KG1 (cell line): ENCODE measurements around the gene TMEM117.
"Not testable (repeated sequence)": the region's sequence is repeated elsewhere in the genome, so short reads cannot be mapped to it uniquely, and the experiment has no call there.

Source experiments
- DNase-seq: peaks from one replicate; lab custom pipeline; 2025; lab: John Stamatoyannopoulos, UW

TMEM117 gene

GRCh38 chr12:44223736-44224135, 387.9 kb downstream of the TMEM117 start:
- no peak for DNase-seq

GRCh38 chr12:44224399-44225148, 388.7 kb downstream of the TMEM117 start:
- DNase-seq = no peak

GRCh38 chr12:44225149-44225510, 389.2 kb downstream of the TMEM117 start:
- DNase-seq = no peak

GRCh38 chr12:44227616-44228015, 391.7 kb downstream of the TMEM117 start:
- no peak for DNase-seq

- DNase-seq = no peak
These were observed 394.0 kb downstream of the TMEM117 start for GRCh38 chr12:44229846-44230245.

- DNase-seq = no peak
These were observed 399.8 kb downstream of the TMEM117 start for GRCh38 chr12:44235674-44236073.

GRCh38 chr12:44240186-44240585, 404.3 kb downstream of the TMEM117 start:
- DNase-seq = no peak

- no peak for DNase-seq
These were observed 410.1 kb downstream of the TMEM117 start for GRCh38 chr12:44245932-44246331.

GRCh38 chr12:44246482-44247105, 410.7 kb downstream of the TMEM117 start:
- no peak for DNase-seq

- DNase-seq = no peak
These were observed 411.7 kb downstream of the TMEM117 start for GRCh38 chr12:44247588-44247987.

- DNase-seq = no peak
These were observed 412.6 kb downstream of the TMEM117 start for GRCh38 chr12:44248436-44248835.

- DNase-seq = not testable (repeated sequence)
These were observed 414.6 kb downstream of the TMEM117 start for GRCh38 chr12:44250440-44250839.

GRCh38 chr12:44253338-44253856, 417.5 kb downstream of the TMEM117 start:
- DNase-seq = no peak

- DNase-seq = no peak
These were observed 422.4 kb downstream of the TMEM117 start for GRCh38 chr12:44258246-44258645.

- no peak for DNase-seq
These were observed 424.0 kb downstream of the TMEM117 start for GRCh38 chr12:44259890-44260289.

GRCh38 chr12:44260581-44260980, 424.7 kb downstream of the TMEM117 start:
- no peak for DNase-seq

- DNase-seq = no peak
These were observed 449.6 kb downstream of the TMEM117 start for GRCh38 chr12:44285321-44285960.

GRCh38 chr12:44286336-44286735, 450.5 kb downstream of the TMEM117 start:
- no peak for DNase-seq

- DNase-seq = no peak
These were observed 451.1 kb downstream of the TMEM117 start for GRCh38 chr12:44286821-44287505.

GRCh38 chr12:44287545-44287944, 451.7 kb downstream of the TMEM117 start:
- DNase-seq = no peak

- DNase-seq = no peak
These were observed 458.8 kb downstream of the TMEM117 start for GRCh38 chr12:44294649-44295048.

- DNase-seq = no peak
These were observed 460.2 kb downstream of the TMEM117 start for GRCh38 chr12:44295958-44296623.
